ENCODE data around the gene ZBTB4.

Gene ZBTB4

GRCh38 chr17:7468804-7469389 is 10.5 kb downstream of the ZBTB4 start:
- Histone ChIP-seq H3K4me3 (ENCODE audit: low read length) (no peak overlapping the region), H3K27me3 (replicated peaks; ENCODE audit: control insufficient read depth, insufficient read depth, low read length) (no peaks in the 10 kb centered on the region), H3K4me1 (ENCODE audit: control insufficient read depth, insufficient read depth, low read length) (peaks cover 20% of the 10 kb centered on the region), H3K9me3 (ENCODE audit: control insufficient read depth, low read length) (no peaks in the 10 kb centered on the region), H3K9ac (ENCODE audit: low read length) (no peak overlapping the region), H3K36me3 (ENCODE audit: control insufficient read depth, insufficient read depth, low read length, severe bottlenecking) (peaks cover 12% of the 10 kb centered on the region)
- DNase-seq (ENCODE audit: low read depth) = no peak

DNA sequence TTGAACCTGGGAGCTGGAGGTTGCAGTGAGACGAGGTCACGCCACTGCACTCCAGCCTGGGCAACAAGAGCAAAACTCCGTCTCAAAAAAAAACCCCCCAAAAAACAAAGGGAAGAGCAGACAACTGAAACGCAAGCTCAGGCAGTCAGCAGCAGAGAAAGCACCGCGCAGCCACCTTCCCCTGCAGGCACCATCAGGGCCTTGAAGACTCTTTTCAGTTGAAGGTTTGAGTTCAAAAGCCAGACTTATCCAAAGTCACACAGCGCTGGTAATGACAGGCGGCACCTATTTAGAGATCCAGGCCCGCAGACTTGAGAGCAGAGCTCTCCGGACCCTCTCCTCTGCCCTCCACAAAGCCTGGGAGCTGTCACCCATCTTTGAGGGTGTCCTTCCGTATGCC is 11.1 kb downstream of the ZBTB4 start:
- H3K9me3 ChIP-seq (ENCODE audit: control insufficient read depth, low read length) = no peaks in the 10 kb centered on the region
- peaks cover 18% of the 10 kb centered on the region for H3K36me3 ChIP-seq (ENCODE audit: control insufficient read depth, insufficient read depth, low read length, severe bottlenecking)
- H3K9ac ChIP-seq (ENCODE audit: low read length) = no peak overlapping the region
- no peaks in the 10 kb centered on the region for H3K27me3 ChIP-seq (replicated peaks; ENCODE audit: control insufficient read depth, insufficient read depth, low read length)
- DNase-seq (ENCODE audit: low read depth) = no peak
- H3K4me1 ChIP-seq (ENCODE audit: control insufficient read depth, insufficient read depth, low read length) = peaks cover 20% of the 10 kb centered on the region
- no peak overlapping the region for H3K4me3 ChIP-seq (ENCODE audit: low read length)

DNA sequence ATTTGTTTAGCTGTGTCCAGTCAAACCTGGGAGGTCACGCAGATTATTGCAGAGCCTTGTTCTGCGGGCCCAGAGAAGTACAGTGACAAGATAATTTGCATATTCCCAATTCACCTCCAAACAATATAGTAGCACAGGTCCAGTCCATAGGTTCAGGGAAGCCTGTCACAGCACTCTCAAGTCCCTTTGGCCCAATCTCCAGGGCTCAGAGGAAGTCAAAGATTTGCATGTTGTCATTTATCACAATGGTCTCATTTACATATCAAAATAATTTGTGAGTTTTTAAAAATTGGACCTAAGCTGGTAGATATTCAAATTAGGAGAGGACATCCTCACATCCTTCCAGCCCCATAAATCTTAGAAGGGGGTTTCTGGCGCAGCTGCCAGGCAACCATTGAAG is 11.9 kb downstream of the ZBTB4 start:
- Histone ChIP-seq H3K4me3 (ENCODE audit: low read length) (no peak overlapping the region), H3K27me3 (replicated peaks; ENCODE audit: control insufficient read depth, insufficient read depth, low read length) (no peaks in the 10 kb centered on the region)

GRCh38 chr17:7466639-7467341 is 12.6 kb downstream of the ZBTB4 start:
- Histone ChIP-seq H3K27me3 (replicated peaks; ENCODE audit: control insufficient read depth, insufficient read depth, low read length) (no peaks in the 10 kb centered on the region), H3K4me1 (ENCODE audit: control insufficient read depth, insufficient read depth, low read length) (peaks cover 20% of the 10 kb centered on the region), H3K4me3 (ENCODE audit: low read length) (no peak overlapping the region), H3K36me3 (ENCODE audit: control insufficient read depth, insufficient read depth, low read length, severe bottlenecking) (peaks cover 31% of the 10 kb centered on the region), H3K9me3 (ENCODE audit: control insufficient read depth, low read length) (no peaks in the 10 kb centered on the region), H3K9ac (ENCODE audit: low read length) (peak overlapping the region; percentile 33)
- no peak for DNase-seq (ENCODE audit: low read depth)

More for the DNA sequence above, 11.9 kb downstream of the ZBTB4 start:
- DNase-seq (ENCODE audit: low read depth) = no peak
- Histone ChIP-seq H3K9ac (ENCODE audit: low read length) (no peak overlapping the region), H3K4me1 (ENCODE audit: control insufficient read depth, insufficient read depth, low read length) (peaks cover 20% of the 10 kb centered on the region), H3K36me3 (ENCODE audit: control insufficient read depth, insufficient read depth, low read length, severe bottlenecking) (peaks cover 26% of the 10 kb centered on the region), H3K9me3 (ENCODE audit: control insufficient read depth, low read length) (no peaks in the 10 kb centered on the region)

- DNase-seq (ENCODE audit: low read depth) = no peak
- Histone ChIP-seq H3K9ac (ENCODE audit: low read length) (peak overlapping the region; percentile 33), H3K4me3 (ENCODE audit: low read length) (no peak overlapping the region), H3K9me3 (ENCODE audit: control insufficient read depth, low read length) (no peaks in the 10 kb centered on the region), H3K36me3 (ENCODE audit: control insufficient read depth, insufficient read depth, low read length, severe bottlenecking) (peaks cover 35% of the 10 kb centered on the region), H3K4me1 (ENCODE audit: control insufficient read depth, insufficient read depth, low read length) (peaks cover 22% of the 10 kb centered on the region), H3K27me3 (replicated peaks; ENCODE audit: control insufficient read depth, insufficient read depth, low read length) (no peaks in the 10 kb centered on the region)
Observed at GRCh38 chr17:7466318-7466638, 13.2 kb downstream of the ZBTB4 start.

DNA sequence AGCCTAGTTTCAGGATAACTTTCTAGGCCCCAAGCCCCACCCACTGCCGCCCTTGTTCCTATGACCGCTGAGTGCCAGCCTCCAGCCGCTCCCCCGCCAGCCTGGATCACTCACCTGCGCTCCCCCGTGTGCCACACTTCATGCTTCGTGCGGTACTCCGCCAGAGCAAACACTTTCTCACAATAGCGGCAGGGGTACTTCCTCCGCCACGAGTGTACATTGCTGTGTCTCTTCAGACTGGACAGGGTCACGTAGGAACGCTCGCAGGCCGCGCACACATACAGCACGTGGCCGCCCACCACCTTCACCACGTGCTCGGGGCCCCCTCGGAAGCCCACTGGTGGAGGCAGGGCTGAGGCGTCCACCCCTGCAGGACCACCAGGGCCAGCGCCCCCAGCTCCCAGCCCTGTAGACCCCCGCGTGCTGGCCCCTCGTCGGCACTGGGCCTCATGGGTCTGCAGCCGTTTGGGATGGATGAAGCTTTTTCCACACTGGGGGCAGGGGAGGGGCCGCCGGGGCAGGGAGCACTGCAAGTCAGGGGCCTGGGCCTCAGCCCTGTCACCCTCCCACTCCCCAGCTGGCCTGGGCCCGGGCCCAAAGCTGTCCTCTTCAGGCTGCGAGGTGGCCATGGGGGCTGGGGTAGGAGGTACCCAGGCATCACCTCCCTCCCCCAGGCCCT is 13.7 kb downstream of the ZBTB4 start:
- no peak overlapping the region for H3K9ac ChIP-seq (ENCODE audit: low read length)
- H3K36me3 ChIP-seq (ENCODE audit: control insufficient read depth, insufficient read depth, low read length, severe bottlenecking) = peaks cover 38% of the 10 kb centered on the region
- no peak for DNase-seq (ENCODE audit: low read depth)
- peaks cover 21% of the 10 kb centered on the region for H3K4me1 ChIP-seq (ENCODE audit: control insufficient read depth, insufficient read depth, low read length)
- no peaks in the 10 kb centered on the region for H3K9me3 ChIP-seq (ENCODE audit: control insufficient read depth, low read length)
- no peak overlapping the region for H3K4me3 ChIP-seq (ENCODE audit: low read length)
- no peaks in the 10 kb centered on the region for H3K27me3 ChIP-seq (replicated peaks; ENCODE audit: control insufficient read depth, insufficient read depth, low read length)

DNA sequence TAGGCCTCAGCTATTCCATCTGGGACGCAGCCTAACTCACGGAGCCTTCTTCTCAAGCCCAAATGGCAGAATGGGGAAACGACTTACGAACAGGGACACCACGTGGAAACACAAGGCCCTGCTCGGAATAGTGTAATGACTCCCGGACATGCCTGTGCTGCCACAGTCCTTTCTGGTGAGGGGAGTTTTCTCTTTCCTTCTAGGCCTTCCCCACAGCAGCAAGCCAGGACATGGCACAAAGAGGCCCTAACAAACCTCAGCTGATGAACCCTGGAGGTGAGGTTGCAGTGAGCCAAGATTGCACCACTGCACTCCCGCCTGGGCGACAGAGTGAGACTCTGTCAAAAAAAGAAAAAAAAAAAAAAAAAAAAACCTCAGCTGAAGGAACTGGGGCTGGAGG is 15.3 kb downstream of the ZBTB4 start:
- no peak overlapping the region for H3K9ac ChIP-seq (ENCODE audit: low read length)
- no peaks in the 10 kb centered on the region for H3K27me3 ChIP-seq (replicated peaks; ENCODE audit: control insufficient read depth, insufficient read depth, low read length)
- H3K4me3 ChIP-seq (ENCODE audit: low read length) = no peak overlapping the region
- H3K4me1 ChIP-seq (ENCODE audit: control insufficient read depth, insufficient read depth, low read length) = peaks cover 29% of the 10 kb centered on the region
- no peaks in the 10 kb centered on the region for H3K9me3 ChIP-seq (ENCODE audit: control insufficient read depth, low read length)
- no peak for DNase-seq (ENCODE audit: low read depth)
- peaks cover 38% of the 10 kb centered on the region for H3K36me3 ChIP-seq (ENCODE audit: control insufficient read depth, insufficient read depth, low read length, severe bottlenecking)

DNA sequence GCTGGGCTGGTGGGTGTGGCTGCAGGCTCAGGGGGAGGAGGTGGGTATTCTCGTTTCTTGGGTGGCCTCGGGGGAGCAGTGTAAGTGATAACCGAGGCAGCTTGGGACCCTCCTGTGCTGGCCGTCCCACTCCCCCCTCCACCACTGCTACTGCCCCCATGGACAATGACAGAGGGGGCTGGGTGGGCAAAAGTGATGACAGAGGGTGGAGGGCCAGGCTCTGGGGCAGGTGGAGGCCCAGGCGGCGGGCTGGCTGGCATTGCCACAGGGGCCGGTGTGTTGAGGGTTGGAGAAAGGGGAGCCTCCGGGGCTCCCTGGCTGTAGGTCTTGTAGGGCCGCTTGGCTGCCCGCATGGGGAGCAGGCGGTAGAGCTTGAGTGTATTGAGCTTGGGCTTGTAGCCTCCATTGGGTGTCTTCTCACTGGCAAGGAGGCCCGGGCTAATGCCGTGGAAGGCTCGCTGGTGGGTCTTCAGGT is 16.0 kb downstream of the ZBTB4 start:
- H3K4me1 ChIP-seq (ENCODE audit: control insufficient read depth, insufficient read depth, low read length) = peaks cover 27% of the 10 kb centered on the region
- no peaks in the 10 kb centered on the region for H3K27me3 ChIP-seq (replicated peaks; ENCODE audit: control insufficient read depth, insufficient read depth, low read length)
- peaks cover 36% of the 10 kb centered on the region for H3K36me3 ChIP-seq (ENCODE audit: control insufficient read depth, insufficient read depth, low read length, severe bottlenecking)
- H3K9ac ChIP-seq (ENCODE audit: low read length) = no peak overlapping the region
- no peak overlapping the region for H3K4me3 ChIP-seq (ENCODE audit: low read length)
- no peak for DNase-seq (ENCODE audit: low read depth)
- H3K9me3 ChIP-seq (ENCODE audit: control insufficient read depth, low read length) = no peaks in the 10 kb centered on the region

DNA sequence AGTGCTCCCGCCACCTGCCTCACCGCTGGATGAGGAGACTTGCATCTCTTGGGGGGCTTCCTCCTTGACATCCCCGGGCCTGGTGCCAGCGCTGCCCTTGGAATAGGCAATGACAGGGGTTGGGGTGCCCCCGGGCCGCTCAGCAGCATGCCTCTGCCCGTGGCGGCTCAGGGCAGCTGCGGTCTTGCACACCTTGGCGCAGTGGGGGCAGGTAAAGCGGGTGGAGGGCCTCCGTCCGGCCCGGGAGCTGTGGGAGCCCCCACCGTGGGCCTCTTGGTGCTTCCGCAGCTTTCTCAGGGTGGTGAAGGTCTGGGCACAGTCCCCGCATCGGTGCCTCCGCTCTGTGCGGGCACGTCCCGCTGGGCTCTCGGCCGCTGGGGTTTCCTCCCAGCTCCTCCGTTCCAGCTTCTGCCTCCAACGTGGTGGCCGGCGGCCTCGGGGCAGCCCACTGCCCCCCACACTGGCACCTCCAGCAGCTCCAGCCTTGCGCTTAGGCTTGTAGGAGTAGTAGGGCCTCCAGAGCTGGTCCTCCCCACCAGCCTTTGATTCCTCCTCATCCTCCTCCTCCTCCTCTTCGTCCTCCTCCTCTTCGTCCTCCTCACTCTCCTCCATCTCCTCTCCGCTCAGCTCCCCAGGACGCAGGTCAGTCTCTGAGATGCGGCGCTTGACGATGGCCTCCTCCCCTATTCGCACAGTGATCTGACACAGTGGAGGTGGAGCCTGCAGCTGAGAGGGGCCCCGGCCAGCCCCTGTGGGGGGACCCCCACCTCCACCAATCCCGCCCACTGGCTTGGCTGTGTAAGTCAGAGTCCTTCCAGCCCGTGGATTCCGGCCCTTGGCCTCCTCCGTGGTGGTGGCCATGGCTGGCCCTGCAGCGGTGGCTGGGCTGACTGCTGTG is 16.7 kb downstream of the ZBTB4 start:
- Histone ChIP-seq H3K4me1 (ENCODE audit: control insufficient read depth, insufficient read depth, low read length) (peaks cover 27% of the 10 kb centered on the region), H3K27me3 (replicated peaks; ENCODE audit: control insufficient read depth, insufficient read depth, low read length) (no peaks in the 10 kb centered on the region), H3K36me3 (ENCODE audit: control insufficient read depth, insufficient read depth, low read length, severe bottlenecking) (peaks cover 34% of the 10 kb centered on the region), H3K9me3 (ENCODE audit: control insufficient read depth, low read length) (no peaks in the 10 kb centered on the region), H3K4me3 (ENCODE audit: low read length) (no peak overlapping the region), H3K9ac (ENCODE audit: low read length) (no peak overlapping the region)
- no peak for DNase-seq (ENCODE audit: low read depth)

DNA sequence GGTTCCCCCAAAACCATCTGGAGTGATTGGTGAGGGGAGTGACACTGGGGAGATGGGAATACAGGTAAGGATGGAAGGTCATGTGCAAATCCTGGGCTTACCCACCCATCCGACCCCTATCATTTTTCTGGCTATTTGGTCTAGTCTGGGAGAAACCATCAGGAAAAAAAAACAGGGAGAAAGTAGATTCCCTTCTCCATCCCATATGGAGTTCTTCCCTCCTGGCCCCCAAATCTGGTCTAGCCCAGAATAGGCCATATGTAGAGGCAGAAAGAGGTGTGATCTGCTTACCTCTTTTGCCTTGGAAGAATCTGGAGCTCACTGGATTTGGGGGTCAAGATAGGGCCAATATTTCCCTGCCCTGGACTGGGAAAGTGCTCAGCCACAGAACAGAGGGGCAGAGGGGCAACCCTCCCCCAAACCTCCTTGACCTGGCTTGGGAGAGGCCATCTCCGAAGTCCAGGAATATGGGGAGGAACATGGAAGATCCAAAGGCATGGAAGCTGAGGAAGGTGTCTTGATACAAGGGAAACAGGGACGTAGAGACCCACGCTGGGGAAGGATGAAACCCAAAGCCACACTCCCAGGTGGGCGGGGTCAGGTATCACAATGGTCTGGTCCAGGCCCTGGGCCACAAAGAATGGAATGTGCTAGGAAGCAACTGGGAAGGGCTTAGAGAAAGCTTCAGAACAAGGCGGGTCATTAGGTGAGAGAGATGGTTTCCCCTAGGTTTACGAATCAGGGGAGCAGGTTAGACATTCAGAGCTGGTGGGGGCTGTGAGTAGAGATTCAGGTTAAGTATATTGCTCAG is 18.4 kb downstream of the ZBTB4 start:
- H3K9me3 ChIP-seq (ENCODE audit: control insufficient read depth, low read length) = no peaks in the 10 kb centered on the region
- no peak overlapping the region for H3K4me3 ChIP-seq (ENCODE audit: low read length)
- DNase-seq (ENCODE audit: low read depth) = no peak
- H3K36me3 ChIP-seq (ENCODE audit: control insufficient read depth, insufficient read depth, low read length, severe bottlenecking) = peaks cover 34% of the 10 kb centered on the region
- no peaks in the 10 kb centered on the region for H3K27me3 ChIP-seq (replicated peaks; ENCODE audit: control insufficient read depth, insufficient read depth, low read length)
- H3K4me1 ChIP-seq (ENCODE audit: control insufficient read depth, insufficient read depth, low read length) = peaks cover 14% of the 10 kb centered on the region
- no peak overlapping the region for H3K9ac ChIP-seq (ENCODE audit: low read length)
